Activated CD4-positive, alpha-beta T cell treated with anti-CD3 and anti-CD28 coated beads, Interleukin-2, amount 50 U/mL, for 4 hours (primary cell): ENCODE results near the gene STX11.

Experiments used
- DNase-seq, 2 experiments: peaks; one replicate each; pipeline ENCODE4 v3.0.0-alpha.2; 2020

The STX11 gene

DNA sequence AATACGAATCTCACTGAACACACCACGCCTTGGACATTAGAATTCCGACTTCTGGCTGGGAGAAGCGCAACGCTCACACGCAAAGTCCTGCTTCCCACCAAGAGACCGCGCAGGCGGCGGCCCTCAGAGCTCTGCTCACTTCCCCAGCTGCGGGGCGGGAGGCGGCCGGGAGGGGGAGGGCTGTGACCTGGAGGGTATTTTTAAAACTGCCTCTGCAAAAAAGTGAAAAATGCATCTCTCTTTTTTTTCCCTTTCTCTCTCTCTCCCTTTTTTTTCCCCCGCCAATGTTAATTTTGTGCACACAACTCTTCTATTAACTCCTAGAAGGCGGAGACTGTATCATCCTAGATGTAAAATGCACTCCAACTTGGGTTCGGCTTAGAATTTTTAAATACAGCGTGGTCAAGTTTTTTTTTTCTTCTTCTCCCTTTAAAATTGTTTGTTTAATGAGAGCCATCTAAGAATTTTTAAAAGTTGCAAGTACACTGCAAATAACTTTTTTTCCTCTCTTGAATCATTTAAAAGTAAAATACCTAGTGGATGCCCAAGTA, 66.4 kb downstream of the STX11 start:
- no peak for DNase-seq

DNA sequence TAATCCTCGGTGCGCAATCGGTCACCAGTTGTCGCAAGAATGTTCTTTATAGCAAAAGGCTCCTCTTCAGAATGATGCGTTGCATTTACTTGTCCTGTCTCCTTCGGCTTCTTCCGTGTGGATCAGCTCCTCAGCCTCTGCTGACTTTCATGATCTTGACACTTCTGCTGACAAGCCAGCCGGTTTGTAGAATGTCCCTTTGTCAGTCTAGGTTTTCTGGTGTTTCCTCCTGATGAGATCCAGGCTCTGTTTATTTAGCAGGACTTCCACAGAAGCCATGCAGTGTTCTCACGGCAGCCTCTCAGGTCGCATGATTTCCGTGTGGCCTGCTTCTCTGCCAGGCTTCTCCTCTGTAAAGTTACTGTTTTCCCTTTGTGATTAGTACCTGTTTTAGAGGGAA, 66.9 kb downstream of the STX11 start:
- no peak for DNase-seq

DNA sequence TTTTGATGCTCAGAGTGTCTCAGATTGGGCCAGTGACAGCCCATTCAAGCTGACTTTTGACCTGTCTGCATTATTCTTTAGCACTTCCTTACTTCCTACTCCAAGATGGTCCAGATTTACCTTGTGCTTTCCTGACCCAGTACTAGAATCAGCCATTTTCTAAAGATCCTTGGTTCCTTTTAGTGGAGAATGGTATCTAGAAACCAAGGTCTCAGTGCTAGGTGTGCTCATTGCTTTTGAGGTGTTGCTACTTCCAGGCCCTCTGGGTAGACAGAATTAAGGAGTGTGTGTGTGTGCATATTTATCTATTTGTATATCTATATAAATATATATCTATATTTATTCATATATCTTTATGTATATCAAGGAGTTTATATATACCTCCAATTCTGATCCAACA, 67.5 kb downstream of the STX11 start:
- no peak for DNase-seq

DNA sequence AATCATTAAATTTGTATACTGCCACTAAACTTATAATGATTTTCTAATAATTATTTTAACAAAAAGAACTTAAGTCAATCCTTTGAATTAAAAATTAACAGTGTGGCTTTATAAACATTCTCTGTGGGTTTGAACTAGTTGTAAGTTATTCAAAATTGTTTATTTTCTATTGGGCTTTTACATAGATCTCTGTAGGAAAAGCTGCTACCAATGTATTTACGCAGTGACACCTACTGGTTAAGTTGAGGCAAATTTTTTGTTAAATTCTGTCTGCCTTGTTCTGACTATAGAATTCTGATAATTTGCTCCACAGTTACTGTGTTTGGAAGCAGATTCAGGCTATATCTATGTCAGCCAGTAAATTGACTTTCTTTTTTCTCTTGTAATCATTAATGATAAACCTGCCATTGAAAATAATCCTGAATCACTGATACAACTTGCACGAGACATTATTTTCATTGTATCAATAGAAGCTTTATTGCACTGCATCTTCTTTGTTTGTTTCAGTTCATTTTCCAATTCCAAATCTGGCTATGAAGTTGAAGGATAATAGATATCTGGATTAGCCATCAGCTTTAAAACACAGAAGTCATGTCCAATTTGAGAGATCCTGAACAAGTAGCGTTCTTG, 68.9 kb downstream of the STX11 start:
- DNase-seq = no peak

DNA sequence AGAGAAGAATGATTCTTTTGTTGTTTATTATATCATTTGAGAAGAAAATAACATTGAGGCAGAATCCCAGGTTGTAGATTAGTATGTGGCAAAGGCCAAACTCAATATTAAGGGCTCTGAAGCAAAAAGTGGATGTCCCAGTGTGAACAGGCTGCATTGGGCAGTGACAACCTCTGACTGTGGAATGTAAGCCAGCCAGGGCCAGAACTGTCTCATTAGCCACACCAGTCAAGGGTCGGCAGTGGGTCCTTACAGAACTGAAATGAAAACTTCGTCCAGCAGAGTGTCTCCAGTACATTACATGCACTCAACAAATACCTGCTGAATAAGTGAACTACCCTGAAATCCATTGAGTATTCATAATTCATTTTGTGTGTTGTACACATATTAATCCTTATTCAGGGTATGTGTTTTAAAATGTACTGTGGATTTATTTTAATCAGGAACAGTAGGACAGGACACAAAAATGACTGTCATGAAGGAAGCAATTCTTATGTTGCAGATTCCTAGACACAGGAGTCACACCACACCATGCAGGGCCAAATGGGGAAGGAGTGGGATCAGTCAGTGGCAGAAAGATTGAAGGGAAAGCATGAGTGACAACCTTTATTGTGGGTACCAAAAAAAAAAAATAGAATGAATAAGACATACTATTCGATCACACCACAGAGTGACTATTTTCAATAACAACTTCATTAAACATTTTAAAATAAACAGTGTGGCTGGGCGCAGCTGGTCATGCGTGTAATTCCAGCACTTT, 69.9 kb downstream of the STX11 start:
- no peak for DNase-seq

DNA sequence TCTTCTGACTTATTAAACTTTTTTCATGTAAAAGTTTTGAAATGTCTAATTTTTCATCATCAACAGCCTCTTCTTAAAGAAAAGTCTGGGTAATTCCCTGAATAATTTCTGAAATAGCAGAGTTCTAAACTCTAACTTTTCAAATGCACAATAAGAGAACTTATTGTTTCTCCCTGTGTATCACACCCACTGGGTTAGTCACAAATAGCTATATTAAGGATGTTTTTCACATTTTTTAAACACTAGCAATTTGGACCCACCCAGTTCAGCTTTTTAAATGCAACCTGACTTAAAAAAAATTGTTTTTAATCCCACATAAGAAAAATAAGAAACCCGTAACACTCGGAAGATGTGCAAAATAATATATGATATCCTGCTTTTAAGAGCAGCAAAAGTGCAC, 73.4 kb downstream of the STX11 start:
- no peak for DNase-seq

DNA sequence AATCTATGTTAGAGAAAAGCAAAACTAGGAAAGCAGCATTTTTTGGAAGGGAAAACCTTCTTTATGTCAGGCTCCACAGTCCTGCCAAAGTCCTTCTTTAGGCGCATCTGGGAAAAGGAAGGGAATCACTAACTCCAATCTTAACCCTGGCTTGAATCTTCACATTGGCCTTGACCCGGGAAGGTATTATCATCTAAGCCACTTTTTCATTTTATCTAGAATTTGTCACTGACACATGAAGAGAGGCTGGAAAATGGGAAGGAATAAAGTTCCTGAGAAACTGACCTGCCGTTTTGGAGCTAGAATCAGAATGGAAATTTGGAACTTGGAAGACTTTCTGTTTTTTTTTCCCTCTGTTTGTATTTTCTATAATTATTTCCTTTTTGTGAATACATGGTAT, 81.4 kb downstream of the STX11 start:
- DNase-seq = no peak

DNA sequence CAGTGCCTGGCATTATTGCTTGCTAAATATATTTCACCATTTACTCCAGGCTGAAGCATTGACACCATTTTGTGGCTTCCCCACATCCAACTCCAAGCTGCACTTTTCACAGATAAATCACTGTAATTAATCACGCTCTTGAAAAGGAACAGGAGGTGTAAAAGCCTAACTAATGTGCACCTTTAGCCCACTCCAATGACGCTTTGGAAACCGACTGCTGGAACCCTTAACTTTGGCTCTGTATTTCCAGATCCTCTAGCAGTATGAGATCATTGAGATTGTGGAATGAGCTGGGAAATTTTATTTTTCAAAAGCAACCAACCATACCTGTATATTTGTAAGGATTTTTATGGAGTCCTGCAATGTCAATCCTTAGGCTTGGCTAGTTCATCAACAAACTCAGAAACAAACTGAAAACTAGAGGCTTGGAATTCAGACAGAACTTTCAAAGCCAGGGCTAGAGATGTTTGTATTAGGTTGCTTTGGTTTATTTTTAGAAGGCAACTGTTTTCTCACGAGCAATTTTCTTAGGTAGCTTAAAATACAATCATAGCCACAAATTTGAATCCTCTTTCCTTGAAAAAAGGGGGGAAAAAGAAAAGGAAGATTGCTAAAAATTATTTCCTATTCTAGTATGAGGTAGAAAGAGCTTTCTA, 82.0 kb downstream of the STX11 start:
- no peak for DNase-seq

DNA sequence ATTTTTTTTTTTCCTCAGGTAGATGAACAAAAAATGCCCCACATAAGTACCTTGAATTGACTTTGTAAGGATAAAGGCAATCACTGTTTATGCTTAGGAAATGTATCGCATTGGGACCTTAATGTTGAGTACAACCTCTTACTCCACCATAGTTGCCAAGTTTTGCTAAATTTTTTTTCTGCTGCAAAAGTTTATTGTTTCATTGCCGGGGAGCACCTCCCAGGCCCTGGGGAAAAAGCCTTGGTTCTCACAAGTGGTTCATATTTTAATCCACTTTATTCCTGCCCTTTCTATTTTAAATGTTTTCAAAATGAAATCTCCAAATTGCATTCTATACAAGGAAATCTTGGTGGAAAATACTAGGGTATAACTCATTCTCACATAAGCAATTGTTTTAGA, 82.5 kb downstream of the STX11 start:
- DNase-seq = no peak

DNA sequence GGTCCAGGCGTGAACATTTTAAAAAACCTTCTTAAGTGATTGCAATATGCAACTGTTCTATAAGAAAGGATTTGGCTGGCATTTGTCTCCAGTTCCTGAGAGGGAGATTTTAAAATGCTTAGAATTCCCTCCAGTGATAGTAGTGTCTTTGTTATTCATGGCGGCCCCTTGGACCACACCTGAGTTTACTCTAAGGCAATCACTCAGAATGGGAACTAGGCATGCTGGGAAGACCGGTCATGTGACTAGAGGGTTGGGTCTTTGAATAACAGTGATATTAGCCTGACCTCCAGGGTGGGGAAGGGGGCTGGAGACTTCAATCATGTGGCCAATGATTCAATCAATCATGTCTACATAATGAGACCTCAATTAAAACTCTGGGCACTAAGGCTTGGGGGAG, 84.1 kb downstream of the STX11 start:
- no peak for DNase-seq

DNA sequence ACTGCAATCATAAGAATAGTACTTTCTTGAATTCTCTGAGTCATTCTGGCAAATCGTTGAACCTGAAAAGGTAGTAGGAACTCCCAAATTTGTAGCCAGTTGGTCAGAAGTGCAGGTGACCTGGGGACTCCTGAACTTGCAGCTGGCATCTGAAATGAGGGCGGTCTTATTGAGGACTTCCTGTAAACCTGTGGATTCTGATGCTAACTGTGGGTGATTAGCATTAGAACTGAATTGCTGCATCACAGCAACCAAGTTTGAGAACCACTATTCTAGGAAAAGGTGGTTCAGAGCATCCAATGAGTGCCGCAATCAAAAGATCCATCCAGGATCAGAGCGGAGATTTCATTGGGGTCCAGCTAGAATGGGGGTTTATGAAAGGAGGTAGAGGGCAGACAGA, 84.6 kb downstream of the STX11 start:
- no peak for DNase-seq
